HG03439 (cell line): ENCODE data around the gene CTNNA2.
"Not testable (repeated sequence)": the region's sequence is repeated elsewhere in the genome, so short reads cannot be mapped to it uniquely, and the experiment has no call there.

Source experiments
- ATAC-seq: cut with Tn5 transposase; IDR thresholded peaks from one replicate; pipeline ENCODE4 v1.9.1; 2021; ENCODE audit warnings: mild to moderate bottlenecking, moderate library complexity; ENCODE audit not compliant: unreplicated experiment

The CTNNA2 gene

DNA sequence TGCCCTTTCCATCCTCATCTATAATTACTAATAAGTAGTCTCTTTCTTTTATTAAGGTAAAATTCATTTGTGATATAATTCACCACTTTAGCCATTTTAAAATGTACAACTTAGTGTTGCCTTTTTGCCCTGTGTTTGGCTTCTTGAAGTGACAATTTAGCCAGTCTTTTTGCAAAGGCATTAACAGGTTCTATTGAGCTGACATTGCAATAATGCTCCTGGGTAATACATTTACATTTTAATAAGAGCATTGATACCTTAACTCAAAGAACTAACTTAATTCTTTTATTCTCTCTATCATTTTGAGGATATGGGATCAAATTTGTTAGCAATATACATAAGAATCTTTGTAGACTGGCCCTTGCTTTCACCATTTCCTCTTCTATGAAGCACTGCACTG, 549.4 kb downstream of the CTNNA2 start:
- ATAC-seq, result no peak

DNA sequence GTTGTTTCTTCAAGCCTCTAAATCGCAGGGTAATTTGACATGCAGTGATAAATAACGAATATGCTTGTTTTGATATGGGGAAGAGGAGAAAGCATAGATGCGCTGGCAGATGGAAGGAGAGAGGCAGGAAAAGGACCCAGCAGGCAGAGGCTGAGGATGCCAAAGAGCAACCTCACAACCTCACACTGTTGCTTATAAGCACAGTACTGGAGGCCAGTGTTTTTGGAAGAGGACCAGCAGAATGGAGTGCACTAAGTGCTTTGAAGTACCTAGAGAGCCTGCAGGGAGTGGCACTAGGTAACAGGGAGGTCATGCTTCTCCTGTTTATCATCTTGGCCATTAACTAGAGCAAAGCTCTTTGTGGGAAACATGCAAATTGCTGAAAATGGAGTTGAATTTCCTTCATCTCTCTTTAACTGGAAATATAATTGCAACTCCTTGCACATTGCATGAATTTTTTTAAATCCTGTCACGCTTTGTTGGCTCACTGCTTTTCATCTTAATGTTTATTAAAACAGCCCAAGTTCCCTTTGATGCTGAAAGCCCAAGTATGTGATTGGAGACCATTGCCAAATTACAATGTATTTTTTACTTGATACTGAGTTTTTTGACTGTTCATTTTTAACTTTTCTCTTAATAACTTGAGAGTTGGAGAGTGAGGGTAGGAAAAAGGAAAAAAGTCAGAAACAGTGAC, 555.3 kb downstream of the CTNNA2 start:
- ATAC-seq, result no peak

- ATAC-seq, result no peak
These were observed 557.7 kb downstream of the CTNNA2 start for GRCh38 chr2:80070587-80070986.

DNA sequence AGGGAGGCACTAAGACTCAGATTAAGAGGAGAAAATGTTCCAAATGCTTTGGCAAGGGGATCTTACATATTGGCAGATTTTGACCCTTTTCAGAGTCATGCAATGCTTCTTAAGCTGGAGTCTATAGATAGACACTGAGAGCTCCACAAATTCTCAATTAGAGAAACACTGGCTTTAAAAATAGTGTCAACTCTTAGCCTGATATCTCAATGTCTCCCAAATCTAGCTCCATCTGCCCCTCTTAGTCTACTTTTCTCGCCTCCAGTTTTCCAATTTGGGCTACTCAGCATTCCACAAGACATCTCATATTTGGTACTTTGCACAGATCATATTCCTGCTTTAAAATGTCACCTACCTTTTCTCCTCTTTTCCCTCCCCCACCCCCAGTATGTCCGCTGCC, 559.1 kb downstream of the CTNNA2 start:
- no peak for ATAC-seq

GRCh38 chr2:80073134-80073561, 560.3 kb downstream of the CTNNA2 start:
- ATAC-seq, result no peak

GRCh38 chr2:80074321-80075070, 561.6 kb downstream of the CTNNA2 start:
- ATAC-seq, result no peak

- no peak for ATAC-seq
These were observed 562.9 kb downstream of the CTNNA2 start for GRCh38 chr2:80075719-80076118.

DNA sequence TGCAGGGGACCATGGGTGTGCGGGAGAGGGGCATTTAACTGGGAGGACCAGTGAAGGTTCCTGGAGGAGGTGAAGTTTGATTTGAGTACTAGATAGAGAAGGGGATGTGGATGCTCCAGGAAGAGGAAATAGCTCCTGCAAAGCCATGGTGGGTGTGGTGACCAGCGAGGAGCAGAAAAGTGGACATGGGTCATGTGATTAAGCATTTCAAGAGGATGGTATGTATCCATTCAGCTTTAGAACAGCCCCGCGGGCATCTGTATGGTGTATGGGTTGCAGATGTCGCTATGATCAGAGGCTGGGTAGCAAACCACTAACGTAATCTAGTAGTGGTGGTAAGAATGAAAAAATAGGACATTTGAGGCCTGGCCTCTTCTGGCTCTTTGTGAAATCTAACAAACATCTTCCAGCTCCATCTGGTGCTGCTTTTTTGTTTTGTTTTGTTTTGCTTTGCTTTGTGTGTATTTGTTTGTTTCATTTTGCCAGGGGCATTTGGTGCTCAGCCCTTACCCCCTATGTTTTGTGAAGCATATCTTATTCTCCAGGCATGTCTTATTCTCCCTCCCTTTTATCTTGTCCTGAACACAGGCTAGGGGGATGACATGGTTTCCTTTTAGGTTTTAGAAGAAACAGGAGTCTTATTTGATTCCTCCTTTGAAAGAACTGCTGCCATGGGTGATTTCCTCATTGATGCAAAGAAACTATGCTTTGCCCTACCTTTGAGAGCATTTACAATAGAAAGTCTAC, 565.6 kb downstream of the CTNNA2 start:
- no peak for ATAC-seq

GRCh38 chr2:80080957-80081356, 568.1 kb downstream of the CTNNA2 start:
- ATAC-seq, result no peak

- ATAC-seq, result no peak
These were observed 574.0 kb downstream of the CTNNA2 start for GRCh38 chr2:80086831-80087230.

GRCh38 chr2:80091237-80091636, 578.4 kb downstream of the CTNNA2 start:
- ATAC-seq, result no peak

- ATAC-seq, result no peak
These were observed 579.6 kb downstream of the CTNNA2 start for GRCh38 chr2:80092474-80092873.

- ATAC-seq, result not testable (repeated sequence)
These were observed 585.7 kb downstream of the CTNNA2 start for GRCh38 chr2:80098503-80098902.

GRCh38 chr2:80102026-80102425, 589.2 kb downstream of the CTNNA2 start:
- no peak for ATAC-seq

DNA sequence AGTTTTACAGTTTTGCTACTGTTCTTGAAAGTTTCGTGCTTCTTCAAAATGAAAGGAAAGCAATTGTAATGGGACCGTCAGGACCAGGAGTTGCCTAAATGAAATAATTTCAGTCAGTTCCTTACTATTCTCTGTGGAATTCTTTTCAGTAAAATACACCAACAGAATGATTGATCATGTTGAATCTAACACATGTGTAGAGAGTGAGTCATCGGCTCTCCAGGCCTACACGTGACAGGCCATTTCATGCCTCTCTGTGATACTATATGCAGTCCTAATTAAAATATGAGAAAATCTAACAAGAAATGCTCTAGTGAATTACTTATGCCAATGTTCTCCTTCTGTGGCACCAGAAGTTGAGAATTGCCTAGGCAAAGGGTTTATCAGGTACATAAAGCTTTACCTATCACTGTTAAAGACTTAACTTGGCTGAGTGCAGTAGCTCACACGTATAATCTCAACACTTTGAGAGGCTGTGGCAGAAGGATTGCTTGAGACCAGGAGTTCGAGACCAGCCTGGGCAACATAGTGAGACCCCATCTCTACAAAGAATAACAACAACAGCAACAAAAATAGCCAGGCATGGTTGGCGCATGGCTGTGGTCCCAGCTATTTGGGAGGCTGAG, 592.3 kb downstream of the CTNNA2 start:
- ATAC-seq, result no peak

DNA sequence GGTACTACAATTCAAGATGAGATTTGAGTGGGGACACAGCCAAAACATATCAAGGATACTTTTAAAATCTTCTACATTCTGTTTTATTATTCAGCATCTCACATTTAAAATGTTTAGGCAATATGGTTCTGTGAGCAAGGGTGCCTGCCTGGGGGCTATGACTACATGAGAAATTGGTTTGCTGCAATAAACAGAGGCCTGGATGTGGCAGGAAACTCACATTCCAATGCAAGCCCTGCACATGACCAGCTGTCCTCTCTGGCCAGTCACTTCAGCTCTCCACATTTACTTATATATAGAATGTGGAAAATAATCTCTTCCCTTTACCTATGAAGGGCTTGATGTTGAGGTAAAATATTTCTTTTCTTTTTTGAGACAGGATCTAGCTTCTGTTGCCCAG, 598.3 kb downstream of the CTNNA2 start:
- ATAC-seq, result no peak

GRCh38 chr2:80112790-80113189, 599.9 kb downstream of the CTNNA2 start:
- no peak for ATAC-seq

GRCh38 chr2:80113399-80113798, 600.5 kb downstream of the CTNNA2 start:
- no peak for ATAC-seq

DNA sequence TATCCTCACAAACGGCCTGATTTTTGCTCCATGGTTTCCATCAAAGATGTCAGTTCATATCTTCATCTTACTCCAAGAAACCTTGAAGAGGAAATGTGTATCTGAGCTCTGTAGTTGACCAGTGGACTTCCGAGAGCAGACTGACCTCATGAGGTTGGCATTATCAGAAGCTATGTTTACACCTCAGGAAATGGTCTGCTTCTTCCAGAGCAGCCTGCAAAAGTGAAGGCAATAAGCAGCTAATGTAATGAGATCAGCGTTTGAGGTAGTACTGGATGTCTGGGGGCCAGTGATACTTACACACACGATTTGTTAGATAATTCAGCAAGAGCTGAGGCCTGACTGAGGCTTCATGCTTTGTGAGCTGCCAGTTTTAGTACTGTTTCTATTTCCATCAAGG, 602.0 kb downstream of the CTNNA2 start:
- no peak for ATAC-seq

GRCh38 chr2:80117401-80117800, 604.5 kb downstream of the CTNNA2 start:
- no peak for ATAC-seq

DNA sequence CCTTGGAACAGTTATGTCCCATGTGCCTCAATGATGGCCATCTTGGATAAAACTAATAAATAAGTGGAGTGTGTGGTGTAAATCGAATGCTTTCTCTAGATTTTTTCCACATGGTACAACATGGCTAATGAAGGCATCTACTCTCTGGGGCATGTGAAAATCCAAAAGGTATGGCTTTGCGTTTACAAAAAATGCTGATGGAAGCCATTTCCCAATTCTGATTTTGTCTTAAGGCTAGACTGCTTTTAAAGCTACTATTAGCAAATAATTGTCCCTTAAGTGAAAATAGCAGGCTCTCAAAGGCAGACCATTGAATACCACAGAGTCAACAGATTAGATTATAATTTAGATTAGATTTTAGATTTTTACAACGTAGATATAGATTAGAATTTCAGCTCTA, 608.0 kb downstream of the CTNNA2 start:
- ATAC-seq, result no peak
